IMR-90 (cell line): ENCODE data around the gene TMEM181.

Experiments
- BHLHE40 ChIP-seq: fragments of 150-350 bp; IDR thresholded peaks from 2 replicates; pipeline ENCODE4 v1.6.1; 2016; ENCODE audit warnings: mild to moderate bottlenecking, low read depth, low read length
- CEBPB ChIP-seq: IDR thresholded peaks from 2 replicates; pipeline ENCODE4 v1.6.1; 2012; ENCODE audit warnings: low read depth, low read length, improper control_type of control experiment
- CHD1 ChIP-seq: IDR thresholded peaks from 2 replicates; pipeline ENCODE4 v1.6.1; 2012; ENCODE audit warnings: low read depth, low read length, improper control_type of control experiment
- POLR2A ChIP-seq: IDR thresholded peaks from 2 replicates; pipeline ENCODE4 v1.6.1; 2012; ENCODE audit warnings: mild to moderate bottlenecking, low read depth, low read length
- RAD21 ChIP-seq: IDR thresholded peaks from 2 replicates; pipeline ENCODE4 v1.6.1; 2012; ENCODE audit warnings: low read length, improper control_type of control experiment
- SMC3 ChIP-seq: fragments of 150-350 bp; IDR thresholded peaks from 2 replicates; pipeline ENCODE4 v1.6.1; 2016; ENCODE audit warnings: low read depth, mild to moderate bottlenecking, antibody characterized with exemption, low read length, moderate library complexity
- TF ChIP-seq, protein P1 (sequence below): fragments of 150-350 bp; IDR thresholded peaks from 2 replicates; pipeline ENCODE4 v1.6.1; 2017; ENCODE audit warnings: mild to moderate bottlenecking, antibody characterized with exemption, low read length, low read depth
- TF ChIP-seq, protein P2 (sequence below): conservative IDR thresholded peaks from 2 replicates; pipeline ENCODE4 v1.5.1; 2012; ENCODE audit warnings: mild to moderate bottlenecking, low read depth, low read length, improper control_type of control experiment
- TF ChIP-seq, protein P3 (sequence below): fragments of 150-350 bp; IDR thresholded peaks from 2 replicates; pipeline ENCODE4 v1.6.1; 2016; ENCODE audit warnings: low read depth, mild to moderate bottlenecking, low read length, moderate library complexity, borderline replicate concordance

DNA sequence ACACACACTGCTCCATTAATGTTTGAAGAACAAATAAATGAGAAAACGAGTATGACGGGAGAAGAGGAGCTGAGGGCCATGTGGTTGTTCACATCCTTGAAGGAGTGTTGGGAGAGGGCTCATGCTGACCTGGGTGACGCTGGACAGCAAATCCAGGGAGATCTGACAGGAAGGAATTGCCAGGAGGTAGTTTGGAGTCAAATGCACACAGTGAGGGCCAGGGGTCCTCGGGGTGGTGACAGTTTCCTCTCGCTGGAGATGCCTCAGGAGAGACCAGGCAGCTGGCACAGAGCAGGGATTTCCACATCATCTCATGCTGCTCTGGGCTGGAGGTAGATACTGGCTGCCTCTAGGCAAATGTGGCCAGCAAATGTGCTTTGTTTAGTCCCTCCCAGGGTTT, 2.0 kb upstream of the TMEM181 start:
- TF ChIP-seq SMC3 (no peak), CHD1 (no peak), RAD21 (no peak), POLR2A (no peak), BHLHE40 (no peak), CEBPB (no peak)
- TF ChIP-seq, protein P1, sequence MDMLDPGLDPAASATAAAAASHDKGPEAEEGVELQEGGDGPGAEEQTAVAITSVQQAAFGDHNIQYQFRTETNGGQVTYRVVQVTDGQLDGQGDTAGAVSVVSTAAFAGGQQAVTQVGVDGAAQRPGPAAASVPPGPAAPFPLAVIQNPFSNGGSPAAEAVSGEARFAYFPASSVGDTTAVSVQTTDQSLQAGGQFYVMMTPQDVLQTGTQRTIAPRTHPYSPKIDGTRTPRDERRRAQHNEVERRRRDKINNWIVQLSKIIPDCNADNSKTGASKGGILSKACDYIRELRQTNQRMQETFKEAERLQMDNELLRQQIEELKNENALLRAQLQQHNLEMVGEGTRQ, result no peak
- TF ChIP-seq, protein P2, sequence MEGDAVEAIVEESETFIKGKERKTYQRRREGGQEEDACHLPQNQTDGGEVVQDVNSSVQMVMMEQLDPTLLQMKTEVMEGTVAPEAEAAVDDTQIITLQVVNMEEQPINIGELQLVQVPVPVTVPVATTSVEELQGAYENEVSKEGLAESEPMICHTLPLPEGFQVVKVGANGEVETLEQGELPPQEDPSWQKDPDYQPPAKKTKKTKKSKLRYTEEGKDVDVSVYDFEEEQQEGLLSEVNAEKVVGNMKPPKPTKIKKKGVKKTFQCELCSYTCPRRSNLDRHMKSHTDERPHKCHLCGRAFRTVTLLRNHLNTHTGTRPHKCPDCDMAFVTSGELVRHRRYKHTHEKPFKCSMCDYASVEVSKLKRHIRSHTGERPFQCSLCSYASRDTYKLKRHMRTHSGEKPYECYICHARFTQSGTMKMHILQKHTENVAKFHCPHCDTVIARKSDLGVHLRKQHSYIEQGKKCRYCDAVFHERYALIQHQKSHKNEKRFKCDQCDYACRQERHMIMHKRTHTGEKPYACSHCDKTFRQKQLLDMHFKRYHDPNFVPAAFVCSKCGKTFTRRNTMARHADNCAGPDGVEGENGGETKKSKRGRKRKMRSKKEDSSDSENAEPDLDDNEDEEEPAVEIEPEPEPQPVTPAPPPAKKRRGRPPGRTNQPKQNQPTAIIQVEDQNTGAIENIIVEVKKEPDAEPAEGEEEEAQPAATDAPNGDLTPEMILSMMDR, result no peak
- TF ChIP-seq, protein P3, sequence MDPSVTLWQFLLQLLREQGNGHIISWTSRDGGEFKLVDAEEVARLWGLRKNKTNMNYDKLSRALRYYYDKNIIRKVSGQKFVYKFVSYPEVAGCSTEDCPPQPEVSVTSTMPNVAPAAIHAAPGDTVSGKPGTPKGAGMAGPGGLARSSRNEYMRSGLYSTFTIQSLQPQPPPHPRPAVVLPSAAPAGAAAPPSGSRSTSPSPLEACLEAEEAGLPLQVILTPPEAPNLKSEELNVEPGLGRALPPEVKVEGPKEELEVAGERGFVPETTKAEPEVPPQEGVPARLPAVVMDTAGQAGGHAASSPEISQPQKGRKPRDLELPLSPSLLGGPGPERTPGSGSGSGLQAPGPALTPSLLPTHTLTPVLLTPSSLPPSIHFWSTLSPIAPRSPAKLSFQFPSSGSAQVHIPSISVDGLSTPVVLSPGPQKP, result no peak
